C4-2B (cell line): ENCODE results near the gene TSSK6.

Experiments
- CTCF ChIP-seq: fragments of 450-650 bp; conservative IDR thresholded peaks from 2 replicates; pipeline ENCODE4 v1.5.1; 2017; ENCODE audit warnings: mild to moderate bottlenecking
- ZFX ChIP-seq: fragments of 450-650 bp; IDR thresholded peaks from 2 replicates; pipeline ENCODE4 v1.6.1; 2017

GRCh38 chr19:19468424-19469050, 46.8 kb downstream of the TSSK6 start:
- no peak for TF ChIP-seq CTCF
- TF ChIP-seq ZFX, result no peak
